ENCODE measurements around the gene VANGL2. TPM values are rescaled to one million over a fixed set of nuclear protein-coding genes. Genes with fewer than 3 reads are reported as not detected.

The VANGL2 gene
- total and polyA plus RNA-seq, 2 experiments from 2014 or later = 17.7 to 51.3 TPM

GRCh38 chr1:160454371-160455152 is 54.2 kb downstream of the VANGL2 start:
- no peaks in the 10 kb centered on the region for H3K79me2 ChIP-seq (replicated peaks; ENCODE audit: insufficient read depth)
- H3K4me3 ChIP-seq = no peak overlapping the region
- peaks cover 5% of the 10 kb centered on the region for H3K27me3 Mint-ChIP-seq (ENCODE audit: insufficient read depth, low read depth, poor library complexity)
- no peak for DNase-seq (ENCODE audit: low spot score)
- no peaks in the 10 kb centered on the region for H3K36me3 ChIP-seq (ENCODE audit: insufficient read depth)
- no peaks in the 10 kb centered on the region for H3K27me3 ChIP-seq (ENCODE audit: insufficient read depth)
- H3K4me1 ChIP-seq (ENCODE audit: insufficient read depth) = no peaks in the 10 kb centered on the region
- ATAC-seq = no peak
- no peak overlapping the region for H3K27ac Mint-ChIP-seq
- H3K4me2 ChIP-seq = no peak overlapping the region
- no peaks in the 10 kb centered on the region for H3K9me2 ChIP-seq (ENCODE audit: insufficient read depth)
- H3K27ac ChIP-seq (ENCODE audit: low read depth) = no peak overlapping the region
- H3K9me3 Mint-ChIP-seq = no peaks in the 10 kb centered on the region
- no peaks in the 10 kb centered on the region for H4K20me1 ChIP-seq (replicated peaks; ENCODE audit: insufficient read depth)
- no peaks in the 10 kb centered on the region; the same call in 2 of the 3 replicates for H3K4me1 Mint-ChIP-seq
- TF ChIP-seq EZH2phosphoT487 (IDR thresholded peaks at IDR 0.05; ENCODE audit: unreplicated experiment) (no peak), NANOG (IDR thresholded peaks at IDR 0.05; ENCODE audit: borderline replicate concordance) (no peak), ZNF462 (CRISPR knock-in tag; IDR thresholded peaks at IDR 0.05) (no peak), JUNB (IDR thresholded peaks at IDR 0.05; ENCODE audit: unreplicated experiment) (no peak), EZH2 (IDR thresholded peaks at IDR 0.05; ENCODE audit: low read depth, unreplicated experiment) (no peak), STAT1 (IDR thresholded peaks at IDR 0.05; ENCODE audit: unreplicated experiment) (no peak)
- no peaks in the 10 kb centered on the region for H3F3A ChIP-seq (replicated peaks; ENCODE audit: low read depth)
- no peak overlapping the region for H2AFZ ChIP-seq
- H3K4me3 Mint-ChIP-seq = no peak overlapping the region
- no peaks in the 10 kb centered on the region for H3K36me3 Mint-ChIP-seq (ENCODE audit: low read depth)

Data from GM23338 (cell line).